ENCODE measurements around the gene BUB1B.
"Not testable (repeated sequence)": the region's sequence is repeated elsewhere in the genome, so short reads cannot be mapped to it uniquely, and the experiment has no call there.

Gene BUB1B

DNA sequence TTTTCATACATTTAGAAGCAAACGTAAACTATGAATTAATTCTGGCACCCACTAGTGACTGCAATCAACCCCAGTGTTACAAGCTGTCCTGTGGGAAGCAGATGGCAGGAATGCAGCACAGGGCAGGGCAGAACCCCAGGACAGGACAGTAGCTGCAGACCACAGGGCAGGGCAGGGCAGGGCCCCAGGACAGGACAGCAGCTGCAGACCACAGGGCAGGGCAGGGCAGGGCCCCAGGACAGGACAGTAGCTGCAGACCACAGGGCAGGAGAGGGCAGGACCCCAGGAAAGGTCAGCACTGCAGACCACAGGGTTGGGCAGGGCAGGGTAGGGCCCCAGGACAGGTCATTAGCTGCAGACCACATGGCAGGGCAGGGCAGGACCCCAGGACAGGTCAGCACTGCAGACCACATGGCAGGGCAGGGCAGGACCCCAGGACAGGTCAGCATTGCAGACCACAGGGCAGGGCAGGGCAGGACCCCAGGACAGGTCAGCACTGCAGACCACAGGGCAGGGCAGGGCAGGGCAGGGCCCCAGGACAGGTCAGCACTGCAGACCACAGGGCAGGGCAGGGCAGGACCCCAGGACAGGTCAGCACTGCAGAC, 24.9 kb upstream of the BUB1B start:
- DNase-seq (ENCODE audit: low read depth in 2 of 2, low spot score in 1 of 2) = not testable (repeated sequence)

DNA sequence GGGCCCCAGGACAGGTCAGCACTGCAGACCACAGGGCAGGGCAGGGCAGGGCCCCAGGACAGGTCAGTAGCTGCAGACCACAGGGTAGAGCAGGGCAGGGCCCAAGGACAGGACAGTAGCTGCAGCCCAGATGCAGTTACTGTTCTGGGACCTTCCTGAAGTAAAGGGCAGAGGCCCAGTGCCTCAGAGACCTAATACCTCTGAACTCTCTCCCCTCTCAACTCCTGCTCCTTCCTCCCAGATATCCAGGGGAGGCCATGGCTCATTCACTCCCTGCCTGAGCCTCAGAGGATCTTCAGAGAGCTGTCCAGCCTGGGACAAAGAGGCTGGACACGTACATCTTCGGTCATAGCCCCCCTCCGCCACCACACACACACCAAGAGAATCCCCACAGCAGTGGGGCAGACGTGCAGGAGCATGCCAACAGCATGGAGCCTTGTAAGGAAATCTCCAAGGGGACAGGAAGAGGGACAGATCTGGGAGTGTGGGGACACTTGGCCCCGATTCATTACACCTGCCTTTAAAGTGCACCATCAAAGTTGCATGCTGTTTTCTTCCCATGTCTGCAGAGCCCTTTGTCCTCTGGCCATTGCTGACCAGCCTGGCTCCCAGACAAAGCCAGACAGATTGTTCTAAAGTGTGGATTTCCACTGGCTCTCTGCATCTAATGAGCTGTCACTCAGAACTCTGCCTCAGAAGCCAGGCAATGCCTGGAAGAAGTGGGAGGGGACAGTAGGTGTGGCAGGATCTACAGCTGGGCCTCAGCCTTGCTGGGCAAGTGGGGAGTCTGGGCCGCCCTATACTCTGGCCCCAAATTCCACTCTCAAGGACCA, 24.2 kb upstream of the BUB1B start:
- no peak for DNase-seq (ENCODE audit: low read depth in 2 of 2, low spot score in 1 of 2)

DNA sequence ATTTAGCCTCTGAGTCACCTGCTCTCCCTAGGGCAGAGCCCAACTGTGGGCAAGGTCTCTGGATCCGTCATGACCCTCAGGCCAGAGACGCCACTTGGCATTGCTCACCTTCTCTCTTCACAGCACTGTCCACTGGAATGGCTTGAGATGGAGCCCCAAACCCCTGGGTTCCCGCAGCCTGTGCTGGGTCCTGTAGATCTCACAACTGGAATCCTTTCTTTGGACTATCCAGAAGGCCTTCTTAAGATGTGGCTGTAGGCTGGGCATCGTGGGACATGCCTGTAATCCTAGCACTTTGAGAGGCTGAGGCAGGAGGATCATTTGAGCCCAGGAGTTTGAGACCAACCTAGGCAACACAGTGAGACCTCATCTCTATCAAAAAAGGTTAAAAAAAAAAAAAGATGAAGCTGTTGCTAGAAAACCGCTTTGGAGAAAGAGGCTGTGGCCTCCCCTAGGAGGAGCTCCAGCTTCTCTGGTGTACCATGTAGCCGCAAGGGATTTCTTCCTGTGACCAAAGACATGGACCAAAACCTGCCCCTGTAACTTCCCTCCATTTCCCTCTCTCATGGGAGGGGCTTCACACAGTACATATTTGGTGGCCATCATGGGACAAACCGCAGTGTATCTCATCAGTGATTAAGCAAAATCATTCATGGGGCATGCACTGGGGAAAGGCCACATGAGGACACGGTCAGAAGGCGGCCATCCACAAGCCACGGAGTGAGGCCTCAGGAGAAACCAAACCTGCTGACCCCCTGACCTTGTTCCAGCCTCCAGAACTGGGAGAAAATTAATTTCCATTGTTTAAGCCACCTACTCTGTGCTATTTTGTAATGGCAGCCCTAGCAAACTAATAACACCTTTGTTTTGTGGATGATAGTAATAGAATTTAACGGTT, 23.3 kb upstream of the BUB1B start:
- no peak for DNase-seq (ENCODE audit: low read depth in 2 of 2, low spot score in 1 of 2)

DNA sequence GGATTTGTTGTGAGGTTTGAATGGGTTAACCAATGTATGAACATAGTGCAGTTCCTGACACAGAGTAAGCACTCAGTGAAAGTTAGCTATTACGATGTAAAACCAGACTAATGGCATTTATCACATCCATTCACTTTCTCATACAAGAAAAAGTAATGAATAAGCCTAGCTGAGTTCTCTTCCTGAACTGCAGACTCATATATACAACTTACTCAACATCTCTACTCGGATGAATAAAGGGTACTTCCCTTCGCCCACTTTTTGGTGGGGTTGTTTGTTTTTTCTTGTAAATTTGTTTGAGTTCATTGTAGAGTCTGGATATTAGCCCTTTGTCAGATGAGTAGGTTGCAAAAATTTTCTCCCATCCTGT, 22.7 kb upstream of the BUB1B start:
- DNase-seq (ENCODE audit: low read depth in 2 of 2, low spot score in 1 of 2) = not testable (repeated sequence)

DNA sequence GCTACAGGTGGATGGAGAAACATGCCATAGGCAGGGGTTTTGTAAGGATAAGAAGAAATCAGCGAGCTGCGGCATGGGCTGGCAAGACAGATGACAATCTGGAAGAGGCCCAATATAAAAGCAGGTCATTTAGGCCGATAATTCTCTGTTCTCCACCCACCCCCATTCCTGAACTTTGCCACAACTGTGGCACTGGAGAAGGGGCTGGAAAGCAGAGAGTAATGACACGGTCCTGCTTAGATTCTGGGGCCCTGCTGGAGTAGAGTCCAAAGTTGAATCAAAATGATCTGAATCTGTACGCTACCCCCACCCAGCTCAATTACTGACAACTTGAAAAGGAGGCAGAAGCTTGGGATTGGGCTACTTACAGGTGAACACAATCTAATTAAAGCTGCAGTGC, 18.4 kb upstream of the BUB1B start:
- DNase-seq (ENCODE audit: low read depth in 2 of 2, low spot score in 1 of 2) = no peak

DNA sequence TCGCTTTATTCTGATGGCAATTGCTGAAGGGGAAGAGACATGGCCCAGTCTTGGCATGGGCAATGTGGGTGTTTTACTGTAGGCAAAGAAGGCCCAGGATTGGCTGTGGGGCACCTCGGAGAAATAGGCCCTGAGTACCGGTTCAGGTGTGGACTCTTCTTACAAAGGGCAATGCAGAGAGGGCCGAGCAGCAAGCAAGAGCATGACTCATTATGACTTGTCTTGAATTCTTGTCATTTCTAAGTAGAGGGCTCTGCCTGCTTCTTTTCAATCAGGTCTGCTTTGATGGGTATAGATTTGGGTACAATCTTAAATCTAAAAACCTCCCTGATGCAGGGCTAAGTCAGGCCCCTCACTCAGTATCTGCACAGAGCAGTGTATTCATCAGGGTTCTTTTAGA, 14.8 kb upstream of the BUB1B start:
- DNase-seq (ENCODE audit: low read depth in 2 of 2, low spot score in 1 of 2) = no peak

DNA sequence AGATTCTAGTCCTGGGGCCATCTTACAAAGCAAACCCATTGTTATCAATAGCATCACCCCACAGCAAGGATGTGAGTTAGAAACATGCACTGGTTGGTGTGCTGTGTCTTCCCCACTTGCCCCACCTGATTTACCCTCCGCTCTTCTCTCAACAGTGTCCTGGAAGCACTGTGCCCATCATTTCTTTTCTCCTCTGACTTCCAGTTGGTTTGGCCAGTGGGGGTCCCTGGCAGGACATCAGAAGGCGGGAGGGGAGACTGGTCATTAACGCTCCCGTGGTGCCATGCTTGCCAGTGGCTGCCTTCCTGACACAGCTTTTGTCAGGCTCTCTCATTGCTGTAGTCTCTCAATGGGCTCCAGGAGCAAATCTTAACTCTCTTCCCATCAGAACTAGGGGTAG, 11.5 kb upstream of the BUB1B start:
- DNase-seq (ENCODE audit: low read depth in 2 of 2, low spot score in 1 of 2) = no peak

DNA sequence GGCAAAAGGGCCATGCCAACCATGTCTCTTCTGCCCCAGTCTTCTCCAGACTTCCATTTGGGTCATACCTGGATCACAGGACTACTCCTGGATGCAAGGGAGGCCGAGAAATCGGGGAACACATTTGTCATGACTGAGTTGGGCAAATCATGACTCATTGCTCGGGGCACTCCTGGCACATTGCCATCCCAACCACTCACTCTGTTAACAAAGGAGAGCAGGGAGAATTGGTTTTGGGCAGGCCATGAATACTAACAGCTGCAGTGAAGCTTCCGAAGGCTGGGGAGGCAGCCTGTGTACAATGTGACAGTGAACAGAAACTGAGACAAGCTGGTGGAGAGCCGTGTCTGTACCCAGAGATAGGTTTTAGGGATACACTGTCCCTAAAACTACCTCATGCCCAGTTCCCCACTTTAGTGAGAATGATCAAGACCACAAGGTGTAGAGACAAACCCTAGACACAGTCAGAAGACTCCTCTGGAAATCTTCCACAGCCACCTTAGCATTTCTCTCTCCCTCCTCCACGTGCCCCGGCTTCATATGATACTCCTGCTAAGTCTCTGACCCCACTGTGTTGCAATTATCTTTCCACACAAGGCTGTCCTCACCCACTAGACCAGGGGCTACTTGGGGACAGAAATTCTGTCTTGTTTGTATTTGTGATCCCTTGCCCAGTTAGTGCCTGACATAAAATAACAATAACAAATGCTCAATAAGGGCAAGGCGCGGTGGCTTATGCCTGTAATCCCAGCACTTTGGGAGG, 10.5 kb upstream of the BUB1B start:
- no peak for DNase-seq (ENCODE audit: low read depth in 2 of 2, low spot score in 1 of 2)

DNA sequence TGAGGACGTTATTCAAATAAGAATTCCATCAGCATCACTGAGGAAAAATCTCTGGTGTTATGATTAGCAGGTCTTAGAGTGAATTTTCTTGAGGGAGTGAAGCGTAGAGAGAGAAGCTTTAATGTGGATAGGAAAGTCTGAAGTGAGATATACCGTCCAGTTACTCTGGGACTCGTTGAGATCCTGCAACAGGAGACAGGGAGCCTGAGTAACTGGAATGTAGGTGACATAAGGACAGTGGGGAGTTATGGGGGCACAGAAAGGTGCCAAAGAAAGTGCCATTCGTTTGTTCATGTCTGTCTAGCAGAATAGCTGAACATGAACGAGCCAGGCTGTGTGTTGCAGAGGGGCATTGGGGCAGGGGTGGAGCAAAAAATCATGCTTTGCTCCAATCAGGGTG, 9.4 kb upstream of the BUB1B start:
- no peak for DNase-seq (ENCODE audit: low read depth in 2 of 2, low spot score in 1 of 2)

DNA sequence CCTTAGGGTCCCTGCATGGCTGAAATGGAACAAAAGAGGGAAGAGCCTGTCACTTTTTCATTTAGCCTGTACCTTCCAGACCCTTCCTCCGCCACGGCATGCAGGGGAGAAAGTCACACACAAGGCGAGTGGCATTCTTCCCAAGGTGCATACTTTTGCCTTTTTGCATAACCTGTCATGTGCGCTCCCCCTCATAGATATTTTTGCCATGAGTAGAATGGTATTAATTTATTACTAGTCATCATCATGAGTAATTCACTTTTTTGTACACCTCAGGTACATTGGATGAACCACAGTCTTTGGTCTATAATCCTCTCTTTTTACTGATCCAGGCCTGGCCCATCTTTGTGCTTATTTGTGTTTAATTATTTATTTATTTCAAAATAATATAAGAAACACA, 8.9 kb upstream of the BUB1B start:
- DNase-seq (ENCODE audit: low read depth in 2 of 2, low spot score in 1 of 2) = no peak

DNA sequence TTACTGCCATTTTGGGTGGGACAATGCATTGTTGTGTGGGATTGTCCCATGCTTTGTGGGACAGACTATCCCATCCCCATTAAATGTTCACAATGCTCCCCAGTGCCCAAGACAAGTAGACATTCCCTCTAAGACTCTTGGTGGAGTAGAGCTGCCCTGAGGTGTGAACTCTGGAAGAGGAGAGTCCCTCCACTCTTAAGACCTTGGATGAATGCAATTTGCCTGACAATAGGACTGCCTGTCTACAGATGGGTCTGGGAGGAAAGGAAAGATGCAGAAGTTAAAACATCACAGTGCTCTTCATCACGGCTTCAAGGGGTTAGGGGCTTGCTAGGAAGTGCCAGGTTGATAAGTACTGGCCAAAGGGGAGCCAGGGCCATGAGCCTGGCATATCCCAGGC, 6.0 kb upstream of the BUB1B start:
- DNase-seq (ENCODE audit: low read depth in 2 of 2, low spot score in 1 of 2) = not testable (repeated sequence)

DNA sequence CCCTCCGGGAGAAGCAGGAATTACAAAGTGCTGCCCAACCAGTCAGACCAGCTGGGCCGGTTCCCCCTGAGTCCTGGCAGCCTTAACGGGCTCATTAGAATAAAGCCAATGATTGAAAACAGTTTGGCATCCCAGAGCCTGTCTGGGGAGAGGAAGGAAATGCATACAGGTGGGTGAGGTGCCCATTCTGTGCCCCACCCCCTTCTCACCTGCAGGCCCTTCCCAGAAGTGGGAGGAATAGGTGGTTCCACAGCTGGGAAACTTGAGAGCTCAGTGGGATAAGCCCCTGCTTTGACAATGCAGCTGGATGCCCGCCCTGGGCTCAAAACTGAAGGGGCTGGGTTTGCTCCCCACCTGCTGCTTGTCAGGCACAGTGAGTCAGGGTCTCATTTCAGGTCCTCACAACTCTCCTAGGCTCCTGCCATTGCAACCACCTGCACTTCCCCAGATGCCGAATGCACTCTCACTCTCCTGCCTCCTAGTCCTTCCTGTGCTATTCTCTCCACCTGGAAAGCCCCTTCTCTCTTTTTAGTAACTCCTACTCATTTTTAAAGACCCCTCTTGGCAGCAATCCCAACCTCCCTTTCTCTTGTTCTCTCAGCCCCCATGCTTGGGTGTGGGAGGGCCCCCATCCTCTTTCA, 5.5 kb upstream of the BUB1B start:
- DNase-seq (ENCODE audit: low read depth in 2 of 2, low spot score in 1 of 2) = no peak

DNA sequence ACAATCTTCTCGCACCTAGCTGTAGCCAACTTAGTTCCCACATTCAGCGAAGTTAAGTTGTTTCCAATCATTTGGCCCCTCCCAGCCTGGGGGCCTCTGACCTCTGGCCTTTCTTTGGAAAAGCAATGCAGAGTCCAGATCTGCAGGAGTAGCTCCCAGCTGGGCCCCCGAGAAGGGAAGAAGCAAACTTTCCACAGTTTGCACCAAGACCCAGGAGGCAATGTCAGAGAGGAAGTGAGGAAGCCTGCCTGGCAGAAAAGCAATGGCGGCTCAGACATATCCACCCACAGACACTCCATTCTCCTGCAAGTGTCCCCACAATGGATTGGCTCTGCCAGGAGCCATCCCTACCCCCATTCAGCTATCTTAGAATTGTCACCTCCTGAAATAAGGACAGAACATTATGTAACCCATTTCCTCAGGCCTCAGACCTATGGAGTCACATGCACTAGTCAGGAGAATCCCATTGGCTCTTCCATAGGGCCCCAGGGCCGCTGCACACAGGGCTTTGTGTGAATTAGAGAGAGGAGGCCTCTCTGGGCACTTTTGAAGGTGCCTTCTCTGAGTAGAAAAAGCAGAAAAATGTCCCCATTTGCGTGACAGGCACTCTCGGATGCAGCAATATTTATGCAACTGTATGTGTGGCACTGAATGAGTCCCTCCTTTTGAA, 3.0 kb upstream of the BUB1B start:
- no peak for DNase-seq (ENCODE audit: low read depth in 2 of 2, low spot score in 1 of 2)

DNA sequence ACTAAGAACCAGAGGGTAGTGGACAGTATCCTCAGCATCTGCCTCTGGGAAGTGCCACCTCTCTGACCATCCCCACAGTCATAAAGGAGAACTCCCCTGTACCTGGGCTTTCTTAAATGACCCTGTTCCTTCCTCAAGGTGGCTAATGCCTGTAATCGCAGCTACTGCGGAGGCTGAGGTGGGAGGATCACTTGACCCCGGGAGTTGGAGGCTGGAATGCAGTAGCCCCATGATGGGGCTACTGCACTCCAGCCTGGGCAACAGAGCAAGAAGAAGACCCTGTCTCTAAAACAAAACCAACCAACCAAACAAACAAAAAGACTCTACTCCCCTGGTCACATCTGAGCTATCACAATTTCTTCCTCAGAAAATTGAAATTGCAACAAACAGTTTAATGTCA, 848 bp upstream of the BUB1B start:
- no peak for DNase-seq (ENCODE audit: low read depth in 2 of 2, low spot score in 1 of 2)

DNA sequence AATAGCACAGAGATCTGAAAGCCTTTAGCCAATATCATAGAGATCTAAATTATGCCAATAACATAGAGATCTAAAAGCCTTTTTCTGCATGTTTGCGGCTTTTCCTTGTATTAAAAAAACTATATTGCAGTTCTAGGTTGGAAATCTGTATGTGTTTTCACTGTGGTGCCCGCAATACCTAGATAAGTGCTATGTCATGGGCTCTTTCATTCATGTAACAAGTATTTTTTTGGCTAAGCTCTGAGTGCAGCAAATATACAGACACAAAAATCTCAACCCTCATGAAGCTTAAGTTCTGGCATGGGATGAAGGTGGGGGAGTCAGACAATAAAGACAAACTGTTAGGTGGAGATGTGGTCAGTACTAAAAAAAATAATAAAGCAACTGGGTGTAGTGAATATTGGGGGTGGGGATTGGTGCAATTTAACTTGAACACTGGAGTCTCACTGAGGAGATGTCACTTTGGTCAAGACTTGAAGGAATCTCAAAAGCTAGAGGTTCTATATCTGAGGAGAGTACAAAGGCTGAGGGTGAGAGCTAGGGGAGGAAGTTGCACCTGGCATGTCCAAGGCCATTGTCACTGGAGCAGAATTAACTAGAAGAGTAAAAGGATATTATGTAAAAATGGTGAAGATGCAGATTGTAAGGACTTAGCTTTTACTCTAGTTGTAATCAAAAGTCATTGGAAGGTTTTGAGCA, 973 bp downstream of the BUB1B start:
- DNase-seq (ENCODE audit: low read depth in 2 of 2, low spot score in 1 of 2) = no peak

DNA sequence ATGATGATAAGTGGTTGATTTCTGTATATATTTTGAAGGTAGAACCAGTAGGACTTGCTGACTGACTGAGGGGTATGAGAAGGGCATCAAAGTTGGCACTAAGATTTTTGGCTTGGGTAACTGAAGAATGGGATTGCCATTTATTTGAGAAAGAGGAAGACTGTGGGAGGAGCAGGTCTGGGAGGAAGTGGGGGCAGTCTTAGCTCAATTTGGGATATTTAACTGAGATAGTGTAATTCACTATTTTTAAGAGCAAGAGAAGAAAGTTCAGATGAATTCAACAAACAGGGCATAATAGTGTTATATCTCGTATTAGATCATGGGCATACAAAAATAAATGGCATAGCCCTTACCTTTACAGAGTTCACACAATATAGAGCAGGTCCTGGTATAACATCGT, 1.7 kb downstream of the BUB1B start:
- DNase-seq (ENCODE audit: low read depth in 2 of 2, low spot score in 1 of 2) = no peak

DNA sequence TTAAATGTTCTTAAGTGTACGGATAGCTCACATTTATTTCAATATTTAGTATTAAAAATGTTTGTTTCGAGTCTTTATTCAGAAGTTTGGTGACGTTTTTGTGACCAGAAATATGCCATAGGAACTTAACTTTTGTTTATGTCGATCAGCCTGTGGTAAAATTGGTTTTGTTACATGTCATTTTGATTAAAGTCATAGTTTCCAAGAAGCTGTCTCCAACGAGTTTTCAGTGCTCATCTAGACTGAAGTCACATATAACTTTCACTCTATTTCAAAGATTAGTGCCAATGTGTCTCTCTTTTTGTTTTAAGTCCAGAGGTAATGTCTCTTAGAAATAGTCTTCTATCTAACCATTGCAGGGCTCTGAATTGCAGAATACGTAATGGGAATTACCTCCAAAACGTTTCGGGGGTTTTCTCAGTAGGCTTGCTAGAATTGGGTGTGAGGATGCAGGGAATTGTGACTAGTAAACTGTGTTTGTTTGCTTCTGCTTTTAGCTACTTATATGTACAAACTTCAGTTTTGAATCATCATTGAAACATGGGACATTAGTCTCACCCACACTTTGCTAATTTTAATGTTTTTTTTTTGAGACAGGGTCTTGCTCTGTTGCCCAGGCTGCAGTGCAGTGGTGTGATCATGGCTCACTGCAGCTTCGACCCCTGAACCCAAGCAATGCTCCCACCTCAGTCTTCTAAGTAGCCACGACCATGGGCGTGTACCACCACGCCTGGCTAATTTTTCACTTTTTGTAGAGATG, 3.0 kb downstream of the BUB1B start:
- DNase-seq (ENCODE audit: low read depth in 2 of 2, low spot score in 1 of 2) = no peak

DNA sequence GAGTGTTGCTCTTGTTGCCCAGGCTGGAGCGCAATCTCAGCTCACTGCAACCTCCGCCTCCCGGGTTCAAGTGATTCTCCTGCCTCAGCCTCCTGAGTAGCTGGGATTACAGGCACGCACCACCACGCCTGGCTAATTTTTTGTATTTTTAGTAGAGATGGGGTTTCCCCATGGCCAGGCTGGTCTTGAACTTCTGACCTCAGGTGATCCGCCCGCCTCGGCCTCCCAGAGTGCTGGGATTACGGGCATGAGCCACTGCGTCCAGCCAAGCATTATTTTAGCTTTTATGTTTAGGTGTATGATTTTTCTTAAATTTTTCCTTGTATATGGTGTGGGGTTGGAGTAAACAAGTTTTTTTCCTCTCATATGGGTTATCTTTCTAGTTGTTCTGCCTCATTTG, 6.5 kb downstream of the BUB1B start:
- not testable (repeated sequence) for DNase-seq (ENCODE audit: low read depth in 2 of 2, low spot score in 1 of 2)

DNA sequence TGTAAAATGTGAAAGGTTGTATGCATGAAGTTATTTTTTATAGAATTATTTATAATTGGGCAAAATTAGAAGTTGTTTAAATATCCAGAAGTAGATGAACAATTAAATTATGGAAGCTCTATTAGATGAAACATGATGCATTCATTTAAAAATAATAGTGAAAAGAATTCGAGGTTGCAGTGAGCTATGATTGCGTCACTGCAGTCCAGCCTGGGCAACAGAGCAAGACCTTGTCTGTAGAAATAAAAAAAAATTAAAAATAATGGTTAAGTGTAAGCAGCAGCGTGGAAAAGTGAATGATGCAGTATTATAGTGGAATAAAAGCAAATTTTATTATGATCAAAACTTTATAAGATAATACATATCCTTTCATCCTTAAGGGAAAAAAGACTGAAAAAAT, 14.3 kb downstream of the BUB1B start:
- no peak for DNase-seq (ENCODE audit: low read depth in 2 of 2, low spot score in 1 of 2)
